H9 (cell line): ENCODE measurements around the gene SLC23A2. TPM values are rescaled to one million over a fixed set of nuclear protein-coding genes. Genes with fewer than 3 reads are reported as not detected.

ENCODE experiments used
- DNase-seq: peaks from one replicate; pipeline ENCODE4 v3.0.0-alpha.2; 2017
- H2AFZ ChIP-seq: one replicate; pipeline ENCODE4 v1.6.1; 2013; ENCODE audit warnings: mild to moderate bottlenecking, low read length, control low read depth, moderate library complexity
- H2AK5ac ChIP-seq: 2 replicates; pipeline ENCODE4 v1.6.1; 2013; ENCODE audit warnings: low read length, control low read depth, mixed read lengths; ENCODE audit not compliant: insufficient read length
- H2BK120ac ChIP-seq: one replicate; pipeline ENCODE4 v1.6.1; 2013; ENCODE audit warnings: low read depth, mild to moderate bottlenecking, low read length, control low read depth, inconsistent platforms; ENCODE audit not compliant: poor library complexity, severe bottlenecking
- H2BK12ac ChIP-seq: 2 replicates; pipeline ENCODE4 v1.6.1; 2013; ENCODE audit warnings: low read length, control low read depth, mixed read lengths, low read depth; ENCODE audit not compliant: insufficient read length
- H2BK15ac ChIP-seq: 2 replicates; pipeline ENCODE4 v1.6.1; 2013; ENCODE audit warnings: low read depth, low read length, control low read depth
- H2BK20ac ChIP-seq: one replicate; pipeline ENCODE4 v1.6.1; 2013; ENCODE audit warnings: low read depth, mild to moderate bottlenecking, low read length, control low read depth, inconsistent platforms; ENCODE audit not compliant: poor library complexity, severe bottlenecking
- H2BK5ac ChIP-seq: 2 replicates; pipeline ENCODE4 v1.6.1; 2013; ENCODE audit warnings: low read length, control low read depth, mixed read lengths; ENCODE audit not compliant: insufficient read length
- H3K14ac ChIP-seq: 2 replicates; pipeline ENCODE4 v1.6.1; 2013; ENCODE audit warnings: low read length, control low read depth; ENCODE audit not compliant: insufficient read depth
- H3K18ac ChIP-seq: 2 replicates; pipeline ENCODE4 v1.6.1; 2013; ENCODE audit warnings: low read depth, mild to moderate bottlenecking, mixed read lengths, low read length, control low read depth; ENCODE audit not compliant: insufficient read length
- H3K23ac ChIP-seq: 2 replicates; pipeline ENCODE4 v1.6.1; 2013; ENCODE audit warnings: low read length, control low read depth, mixed read lengths, low read depth; ENCODE audit not compliant: insufficient read length
- H3K23me2 ChIP-seq: 2 replicates; pipeline ENCODE4 v1.6.1; 2013; ENCODE audit warnings: low read depth, mild to moderate bottlenecking, mixed read lengths, low read length, control low read depth; ENCODE audit not compliant: insufficient read length, poor library complexity, severe bottlenecking
- H3K27ac ChIP-seq: 2 replicates; pipeline ENCODE4 v1.5.1; 2013; ENCODE audit warnings: low read length, control low read depth, mixed read lengths, low read depth; ENCODE audit not compliant: insufficient read length
- H3K27me3 ChIP-seq: 2 replicates; pipeline ENCODE4 v1.6.1; 2013; ENCODE audit warnings: low read length, control low read depth, inconsistent platforms; ENCODE audit not compliant: insufficient read depth
- H3K4ac ChIP-seq: 2 replicates; pipeline ENCODE4 v1.6.1; 2013; ENCODE audit warnings: low read depth, mild to moderate bottlenecking, control low read depth, inconsistent platforms, low read length, moderate library complexity
- H3K4me1 ChIP-seq: 2 replicates; pipeline ENCODE4 v1.6.1; 2013; ENCODE audit warnings: low read length, control low read depth, inconsistent platforms; ENCODE audit not compliant: insufficient read depth
- H3K4me2 ChIP-seq: 2 replicates; pipeline ENCODE4 v1.6.1; 2013; ENCODE audit warnings: low read length, control low read depth, mixed read lengths; ENCODE audit not compliant: insufficient read length, insufficient read depth
- H3K56ac ChIP-seq: 2 replicates; pipeline ENCODE4 v1.6.1; 2013; ENCODE audit warnings: low read depth, mild to moderate bottlenecking, mixed read lengths, low read length, control low read depth; ENCODE audit not compliant: insufficient read length
- H3K79me1 ChIP-seq: 2 replicates; pipeline ENCODE4 v1.6.1; 2013; ENCODE audit warnings: low read depth, mild to moderate bottlenecking, moderate library complexity, low read length, control low read depth, inconsistent platforms; ENCODE audit not compliant: insufficient read depth, poor library complexity, severe bottlenecking
- H3K79me2 ChIP-seq: 2 replicates; pipeline ENCODE4 v1.6.1; 2013; ENCODE audit warnings: low read length, control low read depth, inconsistent platforms; ENCODE audit not compliant: insufficient read depth
- H3K9ac ChIP-seq: 2 replicates; pipeline ENCODE4 v1.6.1; 2013; ENCODE audit warnings: low read length, control low read depth, mixed read lengths; ENCODE audit not compliant: insufficient read length; ENCODE audit errors: extremely low read depth
- H3K9me3 ChIP-seq: one replicate; pipeline ENCODE4 v1.6.1; 2013; ENCODE audit warnings: low read depth, low read length, inconsistent platforms; ENCODE audit not compliant: control insufficient read depth
- H3T11ph ChIP-seq: one replicate; pipeline ENCODE4 v1.6.1; 2013; ENCODE audit warnings: mild to moderate bottlenecking, low read length, control low read depth, inconsistent platforms
- H4K20me1 ChIP-seq: one replicate; pipeline ENCODE4 v1.6.1; 2013; ENCODE audit not compliant: control insufficient read depth, insufficient read length, insufficient read depth
- H4K5ac ChIP-seq: 2 replicates; pipeline ENCODE4 v1.6.1; 2013; ENCODE audit warnings: low read depth, mild to moderate bottlenecking, mixed read lengths, low read length, control low read depth; ENCODE audit not compliant: insufficient read length
- H4K8ac ChIP-seq: replicated peaks from 2 replicates; pipeline ENCODE4 v1.6.1; 2013; ENCODE audit warnings: low read length, control low read depth, mixed read lengths, low read depth; ENCODE audit not compliant: insufficient read length
- H4K91ac ChIP-seq: 2 replicates; pipeline ENCODE4 v1.6.1; 2013; ENCODE audit warnings: low read depth, mild to moderate bottlenecking, moderate library complexity, mixed read lengths, low read length, control low read depth; ENCODE audit not compliant: insufficient read length
- H3K27ac Mint-ChIP-seq, 3 experiments: 2 replicates in 2 of 3; 3 replicates in 1 of 3; pipeline ENCODE4 v1.8.0; 2020 to 2021; ENCODE audit warnings: mixed read lengths in 3 of 3, mild to moderate bottlenecking in 1 of 3, moderate library complexity in 1 of 3
- H3K27me3 Mint-ChIP-seq: 2 replicates; pipeline ENCODE4 v1.8.0; 2021; ENCODE audit warnings: low read depth, mild to moderate bottlenecking, moderate library complexity, mixed read lengths
- H3K36me3 Mint-ChIP-seq, 3 experiments: 2 replicates in 2 of 3; 3 replicates in 1 of 3; pipeline ENCODE4 v1.8.0; 2020 to 2021; ENCODE audit warnings: low read depth in 3 of 3, mixed read lengths in 3 of 3; ENCODE audit not compliant: insufficient read depth in 1 of 3
- H3K4me1 Mint-ChIP-seq, 2 experiments: 2 replicates each; pipeline ENCODE4 v1.8.0; 2020; ENCODE audit warnings: mixed read lengths in 2 of 2
- H3K4me3 Mint-ChIP-seq, 2 experiments: 2 replicates in 1 of 2; 3 replicates in 1 of 2; pipeline ENCODE4 v1.8.0; 2020 to 2021; ENCODE audit warnings: mild to moderate bottlenecking in 2 of 2, mixed read lengths in 2 of 2, moderate library complexity in 1 of 2
- H3K9me3 Mint-ChIP-seq, 2 experiments: 2 replicates in 1 of 2; 3 replicates in 1 of 2; pipeline ENCODE4 v1.8.0; 2020; ENCODE audit warnings: mild to moderate bottlenecking in 2 of 2, mixed read lengths in 2 of 2, moderate library complexity in 1 of 2
- CTCF ChIP-seq: fragments of 200-600 bp; sonication (generic); conservative IDR thresholded peaks from 3 replicates; pipeline ENCODE4 v1.8.0; 2021; ENCODE audit warnings: antibody characterized with exemption, mild to moderate bottlenecking
- WGBS: extraction: QIAGEN DNeasy Blood & Tissue Kit; methylation state at CpG from one replicate; pipeline ENCODE4 v1.1.7; 2013; ENCODE audit warnings: missing lambda C conversion rate, low lambda C conversion rate, mixed read lengths; ENCODE audit not compliant: insufficient read length; ENCODE audit errors: extremely low coverage; 5-methylcytosine and 5-hydroxymethylcytosine counted together
- total RNA-seq: library from RNA; stranded (reverse); gene quantifications from 2 replicates; pipeline ENCODE4 v1.2.1, GENCODE V29; 2021

SLC23A2 gene
- total RNA-seq, 1 experiment from 2014 or later, result 16.5 TPM

GRCh38 chr20:5003626-5004025 is 2.3 kb upstream of the SLC23A2 start:
- peak overlapping the region in 1 of 2 experiments; percentile 15; a peak in 1 of 5 replicates for H3K4me3 Mint-ChIP-seq
- no peak overlapping the region for H4K5ac ChIP-seq
- H3K79me1 ChIP-seq, result no peaks in the 10 kb centered on the region
- no peak overlapping the region for H2BK15ac ChIP-seq
- no peak overlapping the region for H3K56ac ChIP-seq
- H3K18ac ChIP-seq, result no peak overlapping the region
- TF ChIP-seq CTCF, result no peak
- H3K4me1 Mint-ChIP-seq, result peaks cover 8 to 17% of the 10 kb centered on the region in 2 experiments
- no peaks in the 10 kb centered on the region for H4K20me1 ChIP-seq
- no peak overlapping the region for H4K8ac ChIP-seq
- no peak overlapping the region for H2BK20ac ChIP-seq
- H3K79me2 ChIP-seq, result no peaks in the 10 kb centered on the region
- H2AFZ ChIP-seq, result no peak overlapping the region
- no peak for DNase-seq
- H3K9ac ChIP-seq, result no peak overlapping the region
- no peaks in the 10 kb centered on the region for H3K36me3 Mint-ChIP-seq
- H3T11ph ChIP-seq, result no peak overlapping the region
- H3K9me3 Mint-ChIP-seq, result no peaks in the 10 kb centered on the region
- H3K4ac ChIP-seq, result no peak overlapping the region
- no peak overlapping the region for H2AK5ac ChIP-seq
- no peaks in the 10 kb centered on the region for H3K9me3 ChIP-seq
- no peaks in the 10 kb centered on the region for H3K27me3 ChIP-seq
- H3K27ac ChIP-seq, result no peak overlapping the region
- H3K23me2 ChIP-seq, result peaks cover 13% of the 10 kb centered on the region
- H2BK5ac ChIP-seq, result no peak overlapping the region
- H3K27ac Mint-ChIP-seq, result no peak overlapping the region
- H4K91ac ChIP-seq, result no peak overlapping the region
- no CpG with 5 or more reads among the region's 3 CpGs for WGBS
- H3K4me2 ChIP-seq, result no peak overlapping the region
- no peak overlapping the region for H3K23ac ChIP-seq
- no peak overlapping the region for H2BK12ac ChIP-seq
- H2BK120ac ChIP-seq, result no peak overlapping the region
- H3K27me3 Mint-ChIP-seq, result peaks cover 20% of the 10 kb centered on the region
- H3K4me1 ChIP-seq, result no peaks in the 10 kb centered on the region
- no peak overlapping the region for H3K14ac ChIP-seq
